Measurements from ENCODE around the gene ETNK1.

DNA sequence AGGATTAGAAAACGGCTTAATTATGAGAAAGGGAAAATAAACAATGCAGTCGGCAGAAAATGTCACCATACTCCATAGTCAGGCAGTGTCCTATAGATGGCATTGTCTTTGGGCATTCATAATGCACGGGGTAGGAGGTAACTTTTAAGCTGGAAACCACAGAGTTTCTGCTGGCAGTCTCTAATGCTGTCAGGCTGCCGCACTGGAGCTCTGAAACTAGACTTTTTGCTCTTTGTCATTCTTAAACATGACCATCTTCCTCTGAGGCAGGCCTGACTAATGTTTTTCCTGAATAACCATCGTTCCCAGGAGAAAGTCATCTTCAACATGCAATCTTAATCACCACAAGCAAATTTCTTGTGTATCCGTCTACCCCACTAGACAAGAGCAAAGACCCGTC is 108.8 kb downstream of the ETNK1 start:
- TF ChIP-seq, protein P1, sequence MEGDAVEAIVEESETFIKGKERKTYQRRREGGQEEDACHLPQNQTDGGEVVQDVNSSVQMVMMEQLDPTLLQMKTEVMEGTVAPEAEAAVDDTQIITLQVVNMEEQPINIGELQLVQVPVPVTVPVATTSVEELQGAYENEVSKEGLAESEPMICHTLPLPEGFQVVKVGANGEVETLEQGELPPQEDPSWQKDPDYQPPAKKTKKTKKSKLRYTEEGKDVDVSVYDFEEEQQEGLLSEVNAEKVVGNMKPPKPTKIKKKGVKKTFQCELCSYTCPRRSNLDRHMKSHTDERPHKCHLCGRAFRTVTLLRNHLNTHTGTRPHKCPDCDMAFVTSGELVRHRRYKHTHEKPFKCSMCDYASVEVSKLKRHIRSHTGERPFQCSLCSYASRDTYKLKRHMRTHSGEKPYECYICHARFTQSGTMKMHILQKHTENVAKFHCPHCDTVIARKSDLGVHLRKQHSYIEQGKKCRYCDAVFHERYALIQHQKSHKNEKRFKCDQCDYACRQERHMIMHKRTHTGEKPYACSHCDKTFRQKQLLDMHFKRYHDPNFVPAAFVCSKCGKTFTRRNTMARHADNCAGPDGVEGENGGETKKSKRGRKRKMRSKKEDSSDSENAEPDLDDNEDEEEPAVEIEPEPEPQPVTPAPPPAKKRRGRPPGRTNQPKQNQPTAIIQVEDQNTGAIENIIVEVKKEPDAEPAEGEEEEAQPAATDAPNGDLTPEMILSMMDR (IDR thresholded peaks at IDR 0.05; ENCODE audit: insufficient read depth, low read length, poor library complexity, severe bottlenecking), result no peak
- no peak for TF ChIP-seq EZH2phosphoT487 (conservative IDR thresholded peaks at IDR 0.05; ENCODE audit: low read length)
